OCI-LY1 (cell line): ENCODE results near the gene YBX2.

Source experiments
- CTCF ChIP-seq: fragments of 200-600 bp; sonication (generic), shearing (Covaris generic); IDR thresholded peaks from 2 replicates; pipeline ENCODE4 v1.5.1; 2017; ENCODE audit warnings: mild to moderate bottlenecking, antibody characterized with exemption, low read length, moderate library complexity, mixed read lengths
- EZH2 ChIP-seq: fragments of 200-600 bp; sonication (generic), shearing (Covaris generic); IDR thresholded peaks from 2 replicates; pipeline ENCODE4 v1.8.0; 2017; ENCODE audit warnings: borderline replicate concordance, mixed run types, mild to moderate bottlenecking, antibody characterized with exemption, low read length, moderate library complexity, mixed read lengths

- no peak for TF ChIP-seq EZH2
- no peak for TF ChIP-seq CTCF
These were observed 27.0 kb upstream of the YBX2 start for GRCh38 chr17:7321466-7321865.
